Subcutaneous abdominal adipose tissue (tissue), 5 donors: Measurements from ENCODE around the gene ARSK.

ENCODE experiments used
- H3K27ac ChIP-seq: one replicate; pipeline ENCODE4 v1.7.0; 2013; ENCODE audit warnings: low read depth, mild to moderate bottlenecking, inconsistent platforms, low read length, moderate library complexity
- H3K27me3 ChIP-seq, 5 donors: one replicate each; pipeline ENCODE4 v1.7.0; 2013; ENCODE audit warnings: low read length in 5 of 5, inconsistent platforms in 1 of 5; ENCODE audit not compliant: control insufficient read depth in 5 of 5, insufficient read depth in 4 of 5
- H3K36me3 ChIP-seq, 5 donors: one replicate each; pipeline ENCODE4 v1.7.0; 2013; ENCODE audit warnings: low read length in 5 of 5; ENCODE audit not compliant: control insufficient read depth in 5 of 5, insufficient read depth in 5 of 5
- H3K4me1 ChIP-seq, 5 donors: one replicate each; pipeline ENCODE4 v1.7.0; 2013; ENCODE audit warnings: low read length in 5 of 5, mild to moderate bottlenecking in 3 of 5, moderate library complexity in 1 of 5; ENCODE audit not compliant: control insufficient read depth in 5 of 5, insufficient read depth in 5 of 5
- H3K4me3 ChIP-seq, 5 donors: one replicate each; pipeline ENCODE4 v1.7.0; 2013; ENCODE audit warnings: low read length in 5 of 5, low read depth in 1 of 5
- H3K9ac ChIP-seq, 5 donors: one replicate each; pipeline ENCODE4 v1.7.0; 2013; ENCODE audit warnings: low read length in 5 of 5, mild to moderate bottlenecking in 4 of 5, moderate library complexity in 3 of 5
- H3K9me3 ChIP-seq, 5 donors: one replicate each; pipeline ENCODE4 v1.7.0; 2013; ENCODE audit warnings: low read length in 5 of 5; ENCODE audit not compliant: control insufficient read depth in 5 of 5
- donor health status: healthy.
- donor health status: healthy.
- donor health status: healthy.
- donor health status: healthy.
- donor health status: healthy.

Gene ARSK

DNA sequence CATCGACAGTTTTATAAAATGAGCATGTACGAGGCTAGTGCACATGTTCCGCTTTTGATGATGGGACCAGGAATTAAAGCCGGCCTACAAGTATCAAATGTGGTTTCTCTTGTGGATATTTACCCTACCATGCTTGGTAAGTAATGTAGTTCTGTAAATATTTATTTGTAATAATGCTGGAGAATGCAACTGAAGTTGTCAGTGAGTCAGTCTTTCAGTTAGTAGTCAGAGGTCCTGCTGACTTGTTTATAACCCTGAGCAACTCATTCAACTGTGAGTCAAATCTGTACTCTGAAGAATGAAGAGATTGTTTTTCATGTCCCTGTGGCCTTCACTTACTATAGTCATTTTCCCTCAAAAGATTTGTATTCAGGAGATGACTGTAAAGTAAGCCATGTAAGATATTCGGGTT is 36.6 kb downstream of the ARSK start:
- no peak overlapping the region for H3K27ac ChIP-seq
- no peak overlapping the region for H3K4me3 ChIP-seq
- H3K9ac ChIP-seq, result no peak overlapping the region
- no peaks in the 10 kb centered on the region for H3K27me3 ChIP-seq
- no peaks in the 10 kb centered on the region for H3K9me3 ChIP-seq
- peaks cover 0 to 9% (median 2%) of the 10 kb centered on the region in 5 donors for H3K36me3 ChIP-seq
- H3K4me1 ChIP-seq, result no peaks in the 10 kb centered on the region

DNA sequence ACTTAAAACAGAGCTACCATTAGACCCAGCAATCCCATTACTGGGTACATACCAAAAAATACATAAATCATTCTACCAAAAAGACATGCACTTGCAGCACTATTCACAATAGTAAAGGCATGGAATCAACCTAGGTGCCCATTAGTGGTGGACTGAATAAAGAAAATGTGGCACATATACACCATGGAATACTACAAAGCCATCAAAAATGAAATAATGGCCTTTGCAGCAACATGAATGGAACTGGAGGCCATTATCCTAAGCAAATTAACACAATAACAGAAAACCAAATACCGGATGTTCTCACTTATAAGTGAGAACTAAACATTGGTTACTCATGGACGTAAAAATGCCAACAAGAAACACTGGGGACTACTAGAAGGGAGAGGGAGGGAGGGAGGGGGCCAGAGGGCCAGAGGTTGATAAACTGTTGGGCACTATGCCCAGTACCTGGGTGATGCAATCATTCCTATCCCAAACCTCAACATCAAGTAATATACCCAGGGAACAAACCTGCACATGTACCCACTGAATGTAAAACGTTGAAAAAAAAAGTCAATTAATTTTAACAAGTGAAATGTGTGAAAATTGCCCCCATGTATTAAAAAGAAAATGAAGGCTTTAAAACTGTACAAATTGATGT is 40.5 kb downstream of the ARSK start:
- no peaks in the 10 kb centered on the region for H3K27me3 ChIP-seq
- H3K4me3 ChIP-seq, result no peak overlapping the region
- peaks cover 0 to 9% (median 0%) of the 10 kb centered on the region in 5 donors for H3K36me3 ChIP-seq
- no peaks in the 10 kb centered on the region for H3K9me3 ChIP-seq
- no peak overlapping the region for H3K27ac ChIP-seq
- no peak overlapping the region for H3K9ac ChIP-seq
- H3K4me1 ChIP-seq, result no peaks in the 10 kb centered on the region

DNA sequence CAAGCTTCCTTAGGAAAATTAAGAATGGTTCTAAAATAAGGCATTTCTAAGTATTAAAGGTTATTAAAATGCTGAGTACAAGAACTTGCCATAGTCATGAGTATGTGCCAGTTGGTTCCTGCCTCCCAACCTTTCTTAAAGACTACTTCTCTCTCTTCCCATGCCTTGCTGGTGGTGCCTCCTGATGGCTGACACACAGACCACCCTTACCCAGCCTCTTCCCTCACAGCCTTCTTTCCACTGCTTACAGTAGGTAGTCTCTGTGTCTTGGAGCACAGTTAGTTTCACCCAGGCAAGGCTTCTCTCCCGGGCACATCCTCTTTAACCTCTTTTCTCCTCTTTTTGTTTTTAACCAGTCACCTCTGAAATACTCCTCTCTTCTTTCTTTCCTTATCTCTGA is 44.4 kb downstream of the ARSK start:
- Histone ChIP-seq H3K27ac (no peak overlapping the region), H3K36me3 (peaks cover 0 to 8% (median 7%) of the 10 kb centered on the region in 5 donors), H3K9me3 (no peaks in the 10 kb centered on the region)

DNA sequence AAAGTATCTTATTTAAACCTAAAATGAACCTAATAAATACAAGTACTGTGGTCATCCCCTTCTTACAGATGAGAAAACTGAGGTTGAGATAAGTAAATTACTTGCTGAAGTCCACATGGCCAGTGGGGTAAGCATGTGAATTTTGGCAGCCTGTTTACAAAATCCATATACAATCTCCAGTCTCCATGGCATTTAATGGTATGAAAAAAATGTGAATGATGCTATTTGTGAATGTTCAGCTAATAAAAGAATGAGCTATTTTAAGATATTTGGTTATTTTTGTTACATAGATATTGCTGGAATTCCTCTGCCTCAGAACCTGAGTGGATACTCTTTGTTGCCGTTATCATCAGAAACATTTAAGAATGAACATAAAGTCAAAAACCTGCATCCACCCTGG is 45.7 kb downstream of the ARSK start:
- Histone ChIP-seq H3K4me1 (no peaks in the 10 kb centered on the region), H3K27ac (no peak overlapping the region), H3K36me3 (peaks cover 0 to 8% (median 7%) of the 10 kb centered on the region in 5 donors), H3K9ac (no peak overlapping the region), H3K4me3 (no peak overlapping the region), H3K9me3 (no peaks in the 10 kb centered on the region), H3K27me3 (no peaks in the 10 kb centered on the region)

More for the DNA sequence above, 44.4 kb downstream of the ARSK start:
- Histone ChIP-seq H3K27me3 (no peaks in the 10 kb centered on the region), H3K4me1 (no peaks in the 10 kb centered on the region), H3K4me3 (no peak overlapping the region), H3K9ac (no peak overlapping the region)

DNA sequence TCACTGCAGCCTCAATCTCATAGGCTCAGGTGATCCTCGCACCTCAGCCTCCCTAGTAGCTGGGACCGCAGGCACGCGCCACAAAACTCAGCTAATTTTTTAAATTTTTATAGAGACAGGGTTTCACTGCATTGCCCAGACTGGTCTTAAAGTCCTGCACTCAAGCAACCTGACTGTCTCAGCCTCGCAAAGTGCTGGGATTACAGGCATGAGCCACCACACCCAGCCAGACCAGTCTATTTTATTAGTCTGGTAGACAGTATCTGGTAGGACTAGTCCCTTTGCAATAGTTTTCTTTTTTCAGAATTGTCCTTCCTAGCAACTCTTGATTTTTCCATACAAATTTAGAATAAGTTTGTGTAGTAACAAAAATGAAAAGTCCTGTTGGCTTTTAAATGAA is 50.9 kb downstream of the ARSK start:
- Histone ChIP-seq H3K36me3 (peaks cover 0 to 8% (median 6%) of the 10 kb centered on the region in 5 donors), H3K27ac (no peak overlapping the region), H3K9ac (no peak overlapping the region), H3K4me3 (no peak overlapping the region), H3K4me1 (no peaks in the 10 kb centered on the region), H3K27me3 (no peaks in the 10 kb centered on the region), H3K9me3 (no peaks in the 10 kb centered on the region)

DNA sequence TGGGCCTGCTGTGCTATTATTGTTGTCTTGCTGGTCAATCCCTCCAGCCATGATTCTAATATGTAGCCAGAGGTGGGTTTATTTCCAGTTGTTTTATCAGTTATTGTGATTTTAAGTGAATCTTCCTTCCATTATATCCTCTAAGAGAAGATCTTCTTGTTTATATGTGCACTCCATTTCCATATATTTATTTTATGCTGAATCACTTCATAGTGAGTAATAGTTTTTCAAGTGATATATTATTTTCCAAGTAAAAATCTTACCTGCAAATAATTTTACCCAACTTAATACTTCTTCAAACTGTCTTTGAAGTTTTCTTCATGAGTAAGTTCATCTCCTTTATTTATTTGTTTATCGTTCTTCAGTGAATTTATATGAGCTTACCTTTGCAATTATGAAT is 51.5 kb downstream of the ARSK start:
- Histone ChIP-seq H3K4me3 (no peak overlapping the region), H3K4me1 (no peaks in the 10 kb centered on the region), H3K36me3 (peaks cover 0 to 3% (median under 1%) of the 10 kb centered on the region in 5 donors), H3K27ac (no peak overlapping the region), H3K9ac (no peak overlapping the region), H3K9me3 (no peaks in the 10 kb centered on the region), H3K27me3 (no peaks in the 10 kb centered on the region)

DNA sequence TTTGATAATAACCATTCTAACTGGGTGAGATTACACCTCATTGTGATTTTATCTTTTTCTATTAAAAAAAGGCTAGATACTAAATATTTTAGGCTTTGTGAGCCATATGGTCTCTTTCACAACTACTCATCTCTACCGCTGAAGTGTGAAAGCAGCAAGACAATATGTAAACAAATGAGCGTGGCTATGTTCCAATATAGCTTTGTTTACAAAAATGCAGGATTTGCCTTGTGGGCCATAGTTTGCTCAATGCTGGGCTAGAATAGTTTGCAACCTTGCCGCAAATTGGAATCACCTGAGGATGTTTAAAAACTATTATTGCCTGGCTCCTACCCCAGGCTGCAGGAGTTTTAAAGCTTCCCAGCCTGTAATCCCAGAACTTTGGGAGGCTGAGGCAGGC is 54.8 kb downstream of the ARSK start:
- Histone ChIP-seq H3K27ac (no peak overlapping the region), H3K27me3 (no peaks in the 10 kb centered on the region), H3K4me3 (no peak overlapping the region), H3K4me1 (no peaks in the 10 kb centered on the region), H3K9ac (no peak overlapping the region), H3K9me3 (peaks cover 0 to 5% (median 3%) of the 10 kb centered on the region in 5 donors), H3K36me3 (no peaks in the 10 kb centered on the region)

DNA sequence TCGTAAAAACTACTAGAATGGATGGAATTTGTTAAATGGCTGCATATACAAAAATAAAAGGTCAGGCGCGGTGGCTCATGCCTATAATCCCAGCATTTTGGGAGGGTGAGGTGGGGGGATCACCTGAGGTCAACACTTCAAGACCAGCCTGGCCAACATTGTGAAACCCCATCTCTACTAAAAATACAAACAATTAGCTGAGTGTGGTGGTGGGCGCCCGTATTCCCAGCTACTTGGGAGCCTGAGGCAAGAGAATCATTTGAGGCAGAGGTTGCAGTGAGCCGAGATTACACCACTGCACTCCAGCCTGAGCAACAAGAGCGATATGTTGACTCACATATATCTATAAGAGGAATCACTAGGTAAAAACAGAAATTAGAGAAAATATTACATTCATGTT is 55.6 kb downstream of the ARSK start:
- H3K9ac ChIP-seq, result no peak overlapping the region
- H3K9me3 ChIP-seq, result peaks cover 0 to 5% (median 3%) of the 10 kb centered on the region in 5 donors
- no peaks in the 10 kb centered on the region for H3K27me3 ChIP-seq
- no peak overlapping the region for H3K4me3 ChIP-seq
- no peaks in the 10 kb centered on the region for H3K4me1 ChIP-seq
- H3K36me3 ChIP-seq, result no peaks in the 10 kb centered on the region
- H3K27ac ChIP-seq, result no peak overlapping the region

DNA sequence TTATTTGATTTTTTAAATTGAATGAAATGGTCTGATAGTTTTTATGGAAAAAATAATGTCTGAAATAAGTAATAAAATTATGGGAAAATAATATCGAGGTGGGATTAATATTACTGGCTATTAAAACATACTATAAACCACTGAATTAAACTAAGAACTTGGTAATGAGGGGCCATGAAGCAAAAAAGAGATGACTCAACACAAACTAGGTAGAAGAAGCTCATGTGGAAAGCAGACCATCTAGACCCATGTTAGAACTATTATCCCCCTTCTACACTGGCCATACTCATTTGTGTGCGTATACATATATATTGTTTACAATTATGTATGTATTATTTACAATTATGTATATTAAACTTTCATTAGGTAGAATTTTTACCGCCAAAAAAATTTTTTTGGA is 56.5 kb downstream of the ARSK start:
- H3K4me3 ChIP-seq, result no peak overlapping the region
- H3K9ac ChIP-seq, result no peak overlapping the region
- no peaks in the 10 kb centered on the region for H3K4me1 ChIP-seq
- no peak overlapping the region for H3K27ac ChIP-seq
- peaks cover 0 to 5% (median 3%) of the 10 kb centered on the region in 5 donors for H3K9me3 ChIP-seq
- no peaks in the 10 kb centered on the region for H3K36me3 ChIP-seq
- no peaks in the 10 kb centered on the region for H3K27me3 ChIP-seq

DNA sequence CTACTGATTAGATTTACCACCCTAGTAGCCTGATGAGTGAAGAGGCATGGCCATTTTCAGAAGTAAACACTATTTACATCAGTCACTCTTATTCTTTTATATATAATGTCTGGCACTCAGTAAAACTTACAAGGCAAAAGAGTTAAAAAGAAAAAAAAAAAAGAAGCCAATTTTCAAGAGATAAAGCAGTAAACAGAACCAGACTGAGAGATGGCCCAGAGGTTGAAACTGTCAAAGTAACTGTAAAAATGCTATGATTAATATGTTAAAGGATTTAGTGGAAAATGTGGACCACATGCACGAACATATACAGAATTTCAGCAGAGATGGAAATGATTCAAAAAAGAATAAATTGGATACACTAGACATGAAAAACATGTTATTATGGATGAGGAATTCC is 58.6 kb downstream of the ARSK start:
- H3K4me1 ChIP-seq, result no peaks in the 10 kb centered on the region
- no peak overlapping the region for H3K27ac ChIP-seq
- H3K9me3 ChIP-seq, result peaks cover 0 to 5% (median 3%) of the 10 kb centered on the region in 5 donors
- H3K27me3 ChIP-seq, result no peaks in the 10 kb centered on the region
- H3K9ac ChIP-seq, result no peak overlapping the region
- H3K4me3 ChIP-seq, result no peak overlapping the region
- no peaks in the 10 kb centered on the region for H3K36me3 ChIP-seq
